Muscle of arm (tissue), 12 donors: Measurements from ENCODE around the gene RNF166. TPM values are rescaled to one million over a fixed set of nuclear protein-coding genes. Genes with fewer than 3 reads are reported as not detected.
A peak's percentile ranks its signal among the peaks of the same experiment; 100 is the strongest.

Experiments
- DNase-seq: peaks from one replicate; pipeline ENCODE4 v3.0.0-alpha.2; 2013
- polyA plus RNA-seq, 12 donors: library from polyadenylated mRNA; unstranded; fragments of 120-200 nt; gene quantifications; one replicate each; pipeline ENCODE4 v1.2.1, GENCODE V29; 2013; ENCODE audit not compliant: insufficient read length in 12 of 12

Gene RNF166
- polyA plus RNA-seq, 12 donors = 11.5 to 26.9 (median 16.3) TPM; not detected in 2

DNA sequence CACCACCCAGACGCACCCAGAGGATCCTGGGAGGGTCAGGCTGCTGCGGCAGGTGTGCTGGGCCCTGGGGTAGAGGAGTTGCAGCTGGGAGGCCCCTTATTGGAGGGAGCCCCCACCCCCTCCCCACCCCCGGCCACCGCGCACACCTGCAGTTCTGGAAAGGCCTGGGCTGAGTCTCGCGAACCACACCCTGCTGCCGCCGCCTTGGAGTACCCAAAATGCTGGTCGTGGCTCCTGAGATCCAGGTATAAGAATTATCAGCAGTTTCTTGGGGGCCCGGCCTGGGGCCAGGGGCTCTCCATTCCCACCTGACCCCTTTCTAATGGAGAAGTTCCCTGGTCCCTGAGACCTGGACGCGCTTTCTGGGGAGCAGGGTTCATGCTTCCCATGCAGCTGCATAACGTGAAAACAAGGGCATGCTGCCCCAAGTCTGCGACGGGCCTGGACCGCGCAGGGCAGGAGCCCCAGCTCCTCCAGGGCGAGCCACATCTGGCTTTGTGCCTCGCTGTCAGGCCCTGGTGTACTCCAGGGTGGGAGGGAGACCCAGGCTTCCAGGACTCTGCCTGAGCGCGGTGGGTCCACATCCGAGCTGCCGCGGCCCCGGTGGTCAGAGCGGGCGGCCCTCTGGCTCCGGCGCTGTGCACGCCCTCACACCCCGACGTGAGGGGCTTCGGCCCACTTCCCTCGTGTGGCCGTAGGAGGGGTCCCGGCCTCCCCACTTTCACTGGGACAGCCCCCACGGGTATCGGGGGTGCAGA lies 12.6 kb downstream of the RNF166 start:
- no peak for DNase-seq

GRCh38 chr16:88692861-88693260 lies 13.3 kb downstream of the RNF166 start:
- DNase-seq = no peak

GRCh38 chr16:88691924-88692560 lies 14.2 kb downstream of the RNF166 start:
- DNase-seq = no peak

GRCh38 chr16:88691129-88691813 lies 14.9 kb downstream of the RNF166 start:
- no peak for DNase-seq

GRCh38 chr16:88690341-88691128 lies 15.7 kb downstream of the RNF166 start:
- DNase-seq = no peak

- DNase-seq = no peak
Observed at GRCh38 chr16:88688013-88688778, 18.0 kb downstream of the RNF166 start.

GRCh38 chr16:88687676-88688012 lies 18.6 kb downstream of the RNF166 start:
- DNase-seq = no peak

GRCh38 chr16:88687254-88687576 lies 19.0 kb downstream of the RNF166 start:
- no peak for DNase-seq

- peak; percentile 54 for DNase-seq
Observed at GRCh38 chr16:88686439-88687253, 19.6 kb downstream of the RNF166 start, which contains the start of gene SNAI3. Gene SNAI3 (minus strand): TSS chr16:88686507. CDS start chr16:88686406, 101 bp downstream.

- DNase-seq = no peak
Observed at GRCh38 chr16:88686062-88686438, 20.2 kb downstream of the RNF166 start.

GRCh38 chr16:88685156-88686061 lies 20.8 kb downstream of the RNF166 start:
- no peak for DNase-seq

GRCh38 chr16:88684569-88685155 lies 21.5 kb downstream of the RNF166 start:
- DNase-seq = no peak

- no peak for DNase-seq
Observed at GRCh38 chr16:88681709-88682451, 24.3 kb downstream of the RNF166 start.

DNA sequence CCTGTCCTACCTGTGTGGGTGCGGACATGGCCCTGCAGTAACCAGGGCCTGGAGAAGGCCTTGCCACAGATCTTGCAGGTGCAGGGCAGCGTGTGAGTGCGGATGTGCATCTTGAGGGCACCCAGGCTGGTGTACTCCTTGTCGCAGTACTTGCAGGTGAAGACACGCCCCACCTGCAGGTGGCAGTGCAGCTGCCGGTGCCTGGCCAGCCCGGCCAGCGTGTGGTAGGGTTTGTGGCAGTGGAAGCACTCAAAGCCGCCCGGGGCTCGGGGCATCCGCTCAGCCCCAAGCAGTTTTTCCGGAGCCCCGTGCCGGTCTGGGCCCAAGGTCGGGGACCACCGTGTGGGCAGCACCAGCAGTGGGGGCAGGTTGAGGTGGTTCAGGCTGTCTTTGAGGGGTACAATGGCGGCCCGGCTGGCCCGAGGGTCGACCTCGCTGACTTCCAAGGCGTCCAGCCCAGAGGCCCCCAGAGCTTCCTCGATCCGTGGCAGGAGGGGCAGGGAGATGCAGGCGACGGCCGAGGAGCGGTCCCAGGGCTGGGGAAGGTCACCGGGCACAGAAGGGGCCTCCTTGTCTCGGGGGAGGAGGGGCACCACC lies 25.0 kb downstream of the RNF166 start:
- no peak for DNase-seq

- DNase-seq = no peak
Observed at GRCh38 chr16:88680554-88681083, 25.6 kb downstream of the RNF166 start.

- no peak for DNase-seq
Observed at GRCh38 chr16:88678224-88678979, 27.8 kb downstream of the RNF166 start.

GRCh38 chr16:88677721-88678120 lies 28.5 kb downstream of the RNF166 start:
- DNase-seq = no peak
